ENCODE measurements around the gene MORN4.

MORN4 gene

DNA sequence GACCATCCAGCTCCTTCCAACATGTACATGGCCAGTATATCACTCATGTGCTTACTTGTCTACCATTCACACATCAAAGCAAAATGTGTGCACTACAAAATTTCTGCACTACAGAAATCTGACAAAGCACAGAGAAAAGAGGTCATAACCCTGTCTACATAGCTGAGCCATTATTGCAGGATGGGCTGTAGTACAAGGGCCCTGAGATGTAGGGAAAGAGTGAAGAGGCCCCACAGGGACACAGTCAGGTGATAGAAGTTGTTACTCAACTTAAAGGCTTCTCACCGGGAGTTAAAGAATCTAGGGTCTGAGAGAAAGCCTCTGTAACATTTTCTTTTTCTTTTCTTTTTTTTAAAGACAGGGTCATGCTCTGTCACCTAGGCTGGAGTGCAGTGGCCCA is 36.3 kb upstream of the MORN4 start:
- no peaks in the 10 kb centered on the region for H3F3A ChIP-seq (ENCODE audit: insufficient read depth, low read length)
- H3K27ac ChIP-seq (ENCODE audit: low read depth, low read length, poor library complexity, severe bottlenecking) = no peak overlapping the region
- no peaks in the 10 kb centered on the region for H3K9me3 ChIP-seq (ENCODE audit: low read length)
- H3K4me3 ChIP-seq (ENCODE audit: low read depth, low read length, poor library complexity, severe bottlenecking) = no peak overlapping the region
- H3K4me1 ChIP-seq (ENCODE audit: insufficient read depth, low read length, severe bottlenecking) = no peaks in the 10 kb centered on the region
- TF ChIP-seq, protein P1, sequence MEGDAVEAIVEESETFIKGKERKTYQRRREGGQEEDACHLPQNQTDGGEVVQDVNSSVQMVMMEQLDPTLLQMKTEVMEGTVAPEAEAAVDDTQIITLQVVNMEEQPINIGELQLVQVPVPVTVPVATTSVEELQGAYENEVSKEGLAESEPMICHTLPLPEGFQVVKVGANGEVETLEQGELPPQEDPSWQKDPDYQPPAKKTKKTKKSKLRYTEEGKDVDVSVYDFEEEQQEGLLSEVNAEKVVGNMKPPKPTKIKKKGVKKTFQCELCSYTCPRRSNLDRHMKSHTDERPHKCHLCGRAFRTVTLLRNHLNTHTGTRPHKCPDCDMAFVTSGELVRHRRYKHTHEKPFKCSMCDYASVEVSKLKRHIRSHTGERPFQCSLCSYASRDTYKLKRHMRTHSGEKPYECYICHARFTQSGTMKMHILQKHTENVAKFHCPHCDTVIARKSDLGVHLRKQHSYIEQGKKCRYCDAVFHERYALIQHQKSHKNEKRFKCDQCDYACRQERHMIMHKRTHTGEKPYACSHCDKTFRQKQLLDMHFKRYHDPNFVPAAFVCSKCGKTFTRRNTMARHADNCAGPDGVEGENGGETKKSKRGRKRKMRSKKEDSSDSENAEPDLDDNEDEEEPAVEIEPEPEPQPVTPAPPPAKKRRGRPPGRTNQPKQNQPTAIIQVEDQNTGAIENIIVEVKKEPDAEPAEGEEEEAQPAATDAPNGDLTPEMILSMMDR (IDR thresholded peaks at IDR 0.05; ENCODE audit: low read length) = no peak
- TF ChIP-seq EZH2 (IDR thresholded peaks at IDR 0.05; ENCODE audit: borderline replicate concordance, low read length) = no peak
- no peaks in the 10 kb centered on the region for H3K9me2 ChIP-seq (ENCODE audit: low read depth, low read length)
- no peak overlapping the region for H3K4me2 ChIP-seq (ENCODE audit: low read length)
- H3K9ac ChIP-seq (ENCODE audit: low read length) = no peak overlapping the region
- no peak overlapping the region for H2AFZ ChIP-seq (ENCODE audit: low read length)
- no peaks in the 10 kb centered on the region for H3K27me3 ChIP-seq (ENCODE audit: insufficient read depth, low read length)
- peaks cover 9% of the 10 kb centered on the region for H3K36me3 ChIP-seq (ENCODE audit: insufficient read depth, low read length)
- H4K20me1 ChIP-seq (ENCODE audit: insufficient read depth, low read length) = no peaks in the 10 kb centered on the region
- H3K79me2 ChIP-seq (ENCODE audit: insufficient read depth, low read length) = no peaks in the 10 kb centered on the region

DNA sequence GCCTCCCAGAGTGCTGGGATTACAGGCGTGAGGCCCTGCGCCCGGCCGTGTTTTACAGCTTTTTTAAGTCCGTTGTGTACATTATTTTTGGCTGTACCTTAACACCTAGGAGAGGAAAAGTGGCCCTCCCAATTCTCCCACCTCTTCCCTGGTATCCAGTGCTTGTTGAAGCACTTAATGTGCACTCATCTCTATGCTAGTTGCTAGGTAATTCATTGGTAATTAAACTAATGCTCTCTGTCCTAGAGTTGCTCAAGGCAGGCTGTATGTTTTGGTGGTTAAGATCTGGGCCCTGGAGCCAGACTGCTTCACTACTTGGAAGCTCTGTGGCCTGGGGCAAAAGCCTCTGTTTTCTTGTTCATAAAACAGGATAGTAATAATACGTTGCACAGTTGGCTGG is 34.2 kb upstream of the MORN4 start:
- no peak overlapping the region for H3K4me3 ChIP-seq (ENCODE audit: low read depth, low read length, poor library complexity, severe bottlenecking)
- H3K4me2 ChIP-seq (ENCODE audit: low read length) = no peak overlapping the region
- no peak for TF ChIP-seq EZH2 (IDR thresholded peaks at IDR 0.05; ENCODE audit: borderline replicate concordance, low read length)
- TF ChIP-seq, protein P1 (IDR thresholded peaks at IDR 0.05; ENCODE audit: low read length) = no peak
- H3F3A ChIP-seq (ENCODE audit: insufficient read depth, low read length) = no peaks in the 10 kb centered on the region
- H3K9me3 ChIP-seq (ENCODE audit: low read length) = no peaks in the 10 kb centered on the region
- no peaks in the 10 kb centered on the region for H3K27me3 ChIP-seq (ENCODE audit: insufficient read depth, low read length)
- H3K79me2 ChIP-seq (ENCODE audit: insufficient read depth, low read length) = no peaks in the 10 kb centered on the region
- no peaks in the 10 kb centered on the region for H3K9me2 ChIP-seq (ENCODE audit: low read depth, low read length)
- H4K20me1 ChIP-seq (ENCODE audit: insufficient read depth, low read length) = no peaks in the 10 kb centered on the region
- no peaks in the 10 kb centered on the region for H3K4me1 ChIP-seq (ENCODE audit: insufficient read depth, low read length, severe bottlenecking)
- no peak overlapping the region for H3K27ac ChIP-seq (ENCODE audit: low read depth, low read length, poor library complexity, severe bottlenecking)
- no peak overlapping the region for H3K9ac ChIP-seq (ENCODE audit: low read length)
- H3K36me3 ChIP-seq (ENCODE audit: insufficient read depth, low read length) = peaks cover 9% of the 10 kb centered on the region
- H2AFZ ChIP-seq (ENCODE audit: low read length) = no peak overlapping the region

DNA sequence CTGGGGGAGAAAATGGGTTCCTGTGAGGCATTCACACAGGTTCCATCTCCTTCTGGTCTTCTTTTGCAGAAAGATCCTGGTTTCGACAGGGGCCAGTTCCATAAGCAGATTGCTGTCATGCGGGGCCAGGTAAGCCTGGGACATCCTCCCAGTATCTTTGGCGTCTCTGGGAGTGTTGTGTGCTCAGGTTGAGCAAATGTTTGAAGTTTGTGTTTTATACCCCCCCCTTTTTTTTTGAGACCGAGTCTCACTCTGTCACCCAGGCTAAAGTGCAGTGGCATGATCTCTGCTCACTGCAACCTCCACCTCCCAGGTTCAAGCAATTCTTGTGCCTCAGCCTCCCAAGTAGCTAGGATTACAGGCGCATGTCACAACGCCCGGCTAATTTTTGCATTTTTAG is 33.7 kb upstream of the MORN4 start:
- H3K9me3 ChIP-seq (ENCODE audit: low read length) = no peaks in the 10 kb centered on the region
- TF ChIP-seq, protein P1 (IDR thresholded peaks at IDR 0.05; ENCODE audit: low read length) = no peak
- TF ChIP-seq EZH2 (IDR thresholded peaks at IDR 0.05; ENCODE audit: borderline replicate concordance, low read length) = no peak
- no peaks in the 10 kb centered on the region for H3K27me3 ChIP-seq (ENCODE audit: insufficient read depth, low read length)
- no peaks in the 10 kb centered on the region for H3F3A ChIP-seq (ENCODE audit: insufficient read depth, low read length)
- no peaks in the 10 kb centered on the region for H3K79me2 ChIP-seq (ENCODE audit: insufficient read depth, low read length)
- H2AFZ ChIP-seq (ENCODE audit: low read length) = no peak overlapping the region
- H3K4me2 ChIP-seq (ENCODE audit: low read length) = no peak overlapping the region
- H4K20me1 ChIP-seq (ENCODE audit: insufficient read depth, low read length) = no peaks in the 10 kb centered on the region
- no peaks in the 10 kb centered on the region for H3K4me1 ChIP-seq (ENCODE audit: insufficient read depth, low read length, severe bottlenecking)
- H3K9me2 ChIP-seq (ENCODE audit: low read depth, low read length) = no peaks in the 10 kb centered on the region
- peaks cover 9% of the 10 kb centered on the region for H3K36me3 ChIP-seq (ENCODE audit: insufficient read depth, low read length)
- H3K4me3 ChIP-seq (ENCODE audit: low read depth, low read length, poor library complexity, severe bottlenecking) = no peak overlapping the region
- no peak overlapping the region for H3K9ac ChIP-seq (ENCODE audit: low read length)
- H3K27ac ChIP-seq (ENCODE audit: low read depth, low read length, poor library complexity, severe bottlenecking) = no peak overlapping the region
